ENCODE measurements around the gene PCOLCE2.

GRCh38 chr3:142779591-142779990, 109.3 kb downstream of the PCOLCE2 start:
- no peak for TF ChIP-seq POLR2AphosphoS5 (IDR thresholded peaks at IDR 0.05; ENCODE audit: low read depth, low read length)
- no peak for TF ChIP-seq REST (IDR thresholded peaks at IDR 0.05; ENCODE audit: insufficient read depth in 1 of 2, low read depth in 2 of 2, low read length in 2 of 2)

Measured in PFSK-1 (cell line).